H9 (cell line): Measurements from ENCODE around the gene FOXJ3. TPM values are rescaled to one million over a fixed set of nuclear protein-coding genes. Genes with fewer than 3 reads are reported as not detected.

Experiments used
- DNase-seq: peaks from one replicate; pipeline ENCODE4 v3.0.0-alpha.2; 2017
- H2AFZ ChIP-seq: one replicate; pipeline ENCODE4 v1.6.1; 2013; ENCODE audit warnings: mild to moderate bottlenecking, low read length, control low read depth, moderate library complexity
- H2AK5ac ChIP-seq: 2 replicates; pipeline ENCODE4 v1.6.1; 2013; ENCODE audit warnings: low read length, control low read depth, mixed read lengths; ENCODE audit not compliant: insufficient read length
- H2BK120ac ChIP-seq: one replicate; pipeline ENCODE4 v1.6.1; 2013; ENCODE audit warnings: low read depth, mild to moderate bottlenecking, low read length, control low read depth, inconsistent platforms; ENCODE audit not compliant: poor library complexity, severe bottlenecking
- H2BK12ac ChIP-seq: 2 replicates; pipeline ENCODE4 v1.6.1; 2013; ENCODE audit warnings: low read length, control low read depth, mixed read lengths, low read depth; ENCODE audit not compliant: insufficient read length
- H2BK15ac ChIP-seq: 2 replicates; pipeline ENCODE4 v1.6.1; 2013; ENCODE audit warnings: low read depth, low read length, control low read depth
- H2BK20ac ChIP-seq: one replicate; pipeline ENCODE4 v1.6.1; 2013; ENCODE audit warnings: low read depth, mild to moderate bottlenecking, low read length, control low read depth, inconsistent platforms; ENCODE audit not compliant: poor library complexity, severe bottlenecking
- H2BK5ac ChIP-seq: 2 replicates; pipeline ENCODE4 v1.6.1; 2013; ENCODE audit warnings: low read length, control low read depth, mixed read lengths; ENCODE audit not compliant: insufficient read length
- H3K14ac ChIP-seq: 2 replicates; pipeline ENCODE4 v1.6.1; 2013; ENCODE audit warnings: low read length, control low read depth; ENCODE audit not compliant: insufficient read depth
- H3K18ac ChIP-seq: 2 replicates; pipeline ENCODE4 v1.6.1; 2013; ENCODE audit warnings: low read depth, mild to moderate bottlenecking, mixed read lengths, low read length, control low read depth; ENCODE audit not compliant: insufficient read length
- H3K23ac ChIP-seq: 2 replicates; pipeline ENCODE4 v1.6.1; 2013; ENCODE audit warnings: low read length, control low read depth, mixed read lengths, low read depth; ENCODE audit not compliant: insufficient read length
- H3K23me2 ChIP-seq: 2 replicates; pipeline ENCODE4 v1.6.1; 2013; ENCODE audit warnings: low read depth, mild to moderate bottlenecking, mixed read lengths, low read length, control low read depth; ENCODE audit not compliant: insufficient read length, poor library complexity, severe bottlenecking
- H3K27ac ChIP-seq: 2 replicates; pipeline ENCODE4 v1.5.1; 2013; ENCODE audit warnings: low read length, control low read depth, mixed read lengths, low read depth; ENCODE audit not compliant: insufficient read length
- H3K27me3 ChIP-seq: 2 replicates; pipeline ENCODE4 v1.6.1; 2013; ENCODE audit warnings: low read length, control low read depth, inconsistent platforms; ENCODE audit not compliant: insufficient read depth
- H3K4ac ChIP-seq: 2 replicates; pipeline ENCODE4 v1.6.1; 2013; ENCODE audit warnings: low read depth, mild to moderate bottlenecking, control low read depth, inconsistent platforms, low read length, moderate library complexity
- H3K4me1 ChIP-seq: 2 replicates; pipeline ENCODE4 v1.6.1; 2013; ENCODE audit warnings: low read length, control low read depth, inconsistent platforms; ENCODE audit not compliant: insufficient read depth
- H3K4me2 ChIP-seq: 2 replicates; pipeline ENCODE4 v1.6.1; 2013; ENCODE audit warnings: low read length, control low read depth, mixed read lengths; ENCODE audit not compliant: insufficient read length, insufficient read depth
- H3K56ac ChIP-seq: 2 replicates; pipeline ENCODE4 v1.6.1; 2013; ENCODE audit warnings: low read depth, mild to moderate bottlenecking, mixed read lengths, low read length, control low read depth; ENCODE audit not compliant: insufficient read length
- H3K79me1 ChIP-seq: 2 replicates; pipeline ENCODE4 v1.6.1; 2013; ENCODE audit warnings: low read depth, mild to moderate bottlenecking, moderate library complexity, low read length, control low read depth, inconsistent platforms; ENCODE audit not compliant: insufficient read depth, poor library complexity, severe bottlenecking
- H3K79me2 ChIP-seq: 2 replicates; pipeline ENCODE4 v1.6.1; 2013; ENCODE audit warnings: low read length, control low read depth, inconsistent platforms; ENCODE audit not compliant: insufficient read depth
- H3K9ac ChIP-seq: 2 replicates; pipeline ENCODE4 v1.6.1; 2013; ENCODE audit warnings: low read length, control low read depth, mixed read lengths; ENCODE audit not compliant: insufficient read length; ENCODE audit errors: extremely low read depth
- H3K9me3 ChIP-seq: one replicate; pipeline ENCODE4 v1.6.1; 2013; ENCODE audit warnings: low read depth, low read length, inconsistent platforms; ENCODE audit not compliant: control insufficient read depth
- H3T11ph ChIP-seq: one replicate; pipeline ENCODE4 v1.6.1; 2013; ENCODE audit warnings: mild to moderate bottlenecking, low read length, control low read depth, inconsistent platforms
- H4K20me1 ChIP-seq: one replicate; pipeline ENCODE4 v1.6.1; 2013; ENCODE audit not compliant: control insufficient read depth, insufficient read length, insufficient read depth
- H4K5ac ChIP-seq: 2 replicates; pipeline ENCODE4 v1.6.1; 2013; ENCODE audit warnings: low read depth, mild to moderate bottlenecking, mixed read lengths, low read length, control low read depth; ENCODE audit not compliant: insufficient read length
- H4K8ac ChIP-seq: replicated peaks from 2 replicates; pipeline ENCODE4 v1.6.1; 2013; ENCODE audit warnings: low read length, control low read depth, mixed read lengths, low read depth; ENCODE audit not compliant: insufficient read length
- H4K91ac ChIP-seq: 2 replicates; pipeline ENCODE4 v1.6.1; 2013; ENCODE audit warnings: low read depth, mild to moderate bottlenecking, moderate library complexity, mixed read lengths, low read length, control low read depth; ENCODE audit not compliant: insufficient read length
- H3K27ac Mint-ChIP-seq, 3 experiments: 2 replicates in 2 of 3; 3 replicates in 1 of 3; pipeline ENCODE4 v1.8.0; 2020 to 2021; ENCODE audit warnings: mixed read lengths in 3 of 3, mild to moderate bottlenecking in 1 of 3, moderate library complexity in 1 of 3
- H3K27me3 Mint-ChIP-seq: 2 replicates; pipeline ENCODE4 v1.8.0; 2021; ENCODE audit warnings: low read depth, mild to moderate bottlenecking, moderate library complexity, mixed read lengths
- H3K36me3 Mint-ChIP-seq, 3 experiments: 2 replicates in 2 of 3; 3 replicates in 1 of 3; pipeline ENCODE4 v1.8.0; 2020 to 2021; ENCODE audit warnings: low read depth in 3 of 3, mixed read lengths in 3 of 3; ENCODE audit not compliant: insufficient read depth in 1 of 3
- H3K4me1 Mint-ChIP-seq, 2 experiments: 2 replicates each; pipeline ENCODE4 v1.8.0; 2020; ENCODE audit warnings: mixed read lengths in 2 of 2
- H3K4me3 Mint-ChIP-seq, 2 experiments: 2 replicates in 1 of 2; 3 replicates in 1 of 2; pipeline ENCODE4 v1.8.0; 2020 to 2021; ENCODE audit warnings: mild to moderate bottlenecking in 2 of 2, mixed read lengths in 2 of 2, moderate library complexity in 1 of 2
- H3K9me3 Mint-ChIP-seq, 2 experiments: 2 replicates in 1 of 2; 3 replicates in 1 of 2; pipeline ENCODE4 v1.8.0; 2020; ENCODE audit warnings: mild to moderate bottlenecking in 2 of 2, mixed read lengths in 2 of 2, moderate library complexity in 1 of 2
- WGBS: extraction: QIAGEN DNeasy Blood & Tissue Kit; methylation state at CpG from one replicate; pipeline ENCODE4 v1.1.7; 2013; ENCODE audit warnings: missing lambda C conversion rate, low lambda C conversion rate, mixed read lengths; ENCODE audit not compliant: insufficient read length; ENCODE audit errors: extremely low coverage; 5-methylcytosine and 5-hydroxymethylcytosine counted together
- total RNA-seq: library from RNA; stranded (reverse); gene quantifications from 2 replicates; pipeline ENCODE4 v1.2.1, GENCODE V29; 2021
- TF ChIP-seq, protein P1 (sequence below): fragments of 200-600 bp; sonication (generic); conservative IDR thresholded peaks from 3 replicates; pipeline ENCODE4 v1.8.0; 2021; ENCODE audit warnings: antibody characterized with exemption, mild to moderate bottlenecking

FOXJ3 gene
- total RNA-seq, 1 experiment from 2014 or later: 49.9 TPM

DNA sequence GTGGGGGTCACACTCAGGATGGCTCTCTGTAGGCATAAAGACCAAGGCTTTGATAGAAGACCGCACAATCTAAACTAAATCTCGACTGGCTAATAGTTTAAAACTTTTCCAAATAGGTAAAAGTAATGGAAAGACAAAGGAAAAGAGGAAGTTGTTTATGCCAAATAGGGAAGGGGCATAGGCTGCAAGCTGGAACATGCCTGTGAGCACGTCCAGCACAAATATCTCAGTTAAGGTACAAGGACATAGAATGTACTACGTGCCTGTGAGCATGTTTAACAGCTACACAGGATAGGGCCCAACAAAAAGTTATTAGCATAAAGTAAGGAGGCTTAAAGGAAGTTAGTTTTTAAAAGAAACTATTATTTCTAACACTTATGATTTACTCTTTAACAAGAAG, 142.9 kb downstream of the FOXJ3 start:
- H3K27ac Mint-ChIP-seq: no peak overlapping the region; a peak in 2 of 7 replicates

More for the DNA sequence above, 142.9 kb downstream of the FOXJ3 start:
- Mint-ChIP-seq H3K4me3 (no peak overlapping the region), H3K4me1 (peaks cover 3% of the 10 kb centered on the region in 2 experiments; a peak in 1 of 4 replicates), H3K9me3 (no peaks in the 10 kb centered on the region), H3K36me3 (peaks cover 6 to 45% (median 18%) of the 10 kb centered on the region in 3 experiments; a peak in 6 of 7 replicates), H3K27me3 (no peaks in the 10 kb centered on the region; the same call in 1 of the 2 replicates)
- Histone ChIP-seq H2BK5ac (no peak overlapping the region), H3K9me3 (no peaks in the 10 kb centered on the region), H3K56ac (no peak overlapping the region), H3T11ph (no peak overlapping the region), H3K4me2 (no peak overlapping the region), H4K20me1 (no peaks in the 10 kb centered on the region), H2BK20ac (no peak overlapping the region), H3K23me2 (no peaks in the 10 kb centered on the region), H2AFZ (no peak overlapping the region), H4K8ac (no peak overlapping the region), H3K79me1 (no peaks in the 10 kb centered on the region), H2BK15ac (no peak overlapping the region), H2BK12ac (no peak overlapping the region), H2BK120ac (no peak overlapping the region), H3K79me2 (no peaks in the 10 kb centered on the region), H3K14ac (no peak overlapping the region), H4K5ac (no peak overlapping the region), H3K4me1 (no peaks in the 10 kb centered on the region), H3K27me3 (no peaks in the 10 kb centered on the region; the same call in 1 of the 2 replicates), H3K23ac (no peak overlapping the region), H3K27ac (no peak overlapping the region), H3K4ac (no peak overlapping the region), H2AK5ac (no peak overlapping the region), H4K91ac (no peak overlapping the region), H3K18ac (no peak overlapping the region), H3K9ac (no peak overlapping the region)
- DNase-seq: no peak
- TF ChIP-seq, protein P1, sequence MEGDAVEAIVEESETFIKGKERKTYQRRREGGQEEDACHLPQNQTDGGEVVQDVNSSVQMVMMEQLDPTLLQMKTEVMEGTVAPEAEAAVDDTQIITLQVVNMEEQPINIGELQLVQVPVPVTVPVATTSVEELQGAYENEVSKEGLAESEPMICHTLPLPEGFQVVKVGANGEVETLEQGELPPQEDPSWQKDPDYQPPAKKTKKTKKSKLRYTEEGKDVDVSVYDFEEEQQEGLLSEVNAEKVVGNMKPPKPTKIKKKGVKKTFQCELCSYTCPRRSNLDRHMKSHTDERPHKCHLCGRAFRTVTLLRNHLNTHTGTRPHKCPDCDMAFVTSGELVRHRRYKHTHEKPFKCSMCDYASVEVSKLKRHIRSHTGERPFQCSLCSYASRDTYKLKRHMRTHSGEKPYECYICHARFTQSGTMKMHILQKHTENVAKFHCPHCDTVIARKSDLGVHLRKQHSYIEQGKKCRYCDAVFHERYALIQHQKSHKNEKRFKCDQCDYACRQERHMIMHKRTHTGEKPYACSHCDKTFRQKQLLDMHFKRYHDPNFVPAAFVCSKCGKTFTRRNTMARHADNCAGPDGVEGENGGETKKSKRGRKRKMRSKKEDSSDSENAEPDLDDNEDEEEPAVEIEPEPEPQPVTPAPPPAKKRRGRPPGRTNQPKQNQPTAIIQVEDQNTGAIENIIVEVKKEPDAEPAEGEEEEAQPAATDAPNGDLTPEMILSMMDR: no peak
- no CpG with 5 or more reads among the region's 4 CpGs for WGBS
